ENCODE measurements around the gene GJA3. TPM values are rescaled to one million over a fixed set of nuclear protein-coding genes. Genes with fewer than 3 reads are reported as not detected.

The GJA3 gene
- total RNA-seq, 1 experiment from 2014 or later, result 3.6 TPM

DNA sequence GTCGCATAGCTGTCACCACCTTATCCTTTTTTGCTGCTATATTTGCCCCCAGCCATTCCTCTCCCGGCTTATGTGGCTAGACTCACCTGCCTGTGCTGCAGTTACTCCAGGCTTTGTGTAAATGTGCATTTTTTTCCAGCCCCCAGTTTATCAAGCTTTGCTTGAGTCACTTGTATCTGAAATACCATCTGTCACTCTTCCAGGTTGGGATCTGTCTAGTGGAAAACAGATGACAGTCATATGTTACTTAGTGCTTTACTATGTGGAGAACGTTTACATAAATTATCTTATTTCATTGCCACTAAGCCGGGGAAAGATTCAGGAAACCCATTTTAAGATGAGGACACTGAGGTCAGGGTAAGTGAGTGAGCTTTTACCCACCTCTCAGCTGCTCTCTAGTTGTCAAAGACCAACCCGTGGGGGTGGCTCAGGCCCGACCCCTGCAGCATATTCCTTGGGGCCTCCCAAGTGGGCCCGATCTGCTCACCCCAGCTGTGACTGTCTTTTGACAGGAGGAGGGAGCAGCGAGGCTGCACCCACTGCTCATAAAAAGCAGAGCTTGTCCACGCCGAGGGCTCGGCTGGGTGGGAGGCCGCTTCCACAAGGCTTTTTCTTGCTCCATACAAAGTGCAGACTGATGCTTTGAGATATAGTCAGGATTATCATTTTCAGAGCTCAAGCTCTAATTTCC is 24.7 kb upstream of the GJA3 start:
- in situ Hi-C loops (cut with HindIII; ENCODE audit: low sequenced_read_pairs), result no loop called here
- DNase-seq (ENCODE audit: low spot score), result no peak

- DNase-seq (ENCODE audit: low spot score), result peak; percentile 60
- in situ Hi-C loops (cut with HindIII; ENCODE audit: low sequenced_read_pairs), result no loop called here
These were observed 21.5 kb upstream of the GJA3 start for GRCh38 chr13:20182231-20182846.

- in situ Hi-C loops (cut with HindIII; ENCODE audit: low sequenced_read_pairs), result no loop called here
- DNase-seq (ENCODE audit: low spot score), result no peak
These were observed 20.3 kb upstream of the GJA3 start for GRCh38 chr13:20181188-20181587.

- in situ Hi-C loops (cut with HindIII; ENCODE audit: low sequenced_read_pairs), result no loop called here
- no peak for DNase-seq (ENCODE audit: low spot score)
These were observed 17.3 kb upstream of the GJA3 start for GRCh38 chr13:20178156-20178555.

DNA sequence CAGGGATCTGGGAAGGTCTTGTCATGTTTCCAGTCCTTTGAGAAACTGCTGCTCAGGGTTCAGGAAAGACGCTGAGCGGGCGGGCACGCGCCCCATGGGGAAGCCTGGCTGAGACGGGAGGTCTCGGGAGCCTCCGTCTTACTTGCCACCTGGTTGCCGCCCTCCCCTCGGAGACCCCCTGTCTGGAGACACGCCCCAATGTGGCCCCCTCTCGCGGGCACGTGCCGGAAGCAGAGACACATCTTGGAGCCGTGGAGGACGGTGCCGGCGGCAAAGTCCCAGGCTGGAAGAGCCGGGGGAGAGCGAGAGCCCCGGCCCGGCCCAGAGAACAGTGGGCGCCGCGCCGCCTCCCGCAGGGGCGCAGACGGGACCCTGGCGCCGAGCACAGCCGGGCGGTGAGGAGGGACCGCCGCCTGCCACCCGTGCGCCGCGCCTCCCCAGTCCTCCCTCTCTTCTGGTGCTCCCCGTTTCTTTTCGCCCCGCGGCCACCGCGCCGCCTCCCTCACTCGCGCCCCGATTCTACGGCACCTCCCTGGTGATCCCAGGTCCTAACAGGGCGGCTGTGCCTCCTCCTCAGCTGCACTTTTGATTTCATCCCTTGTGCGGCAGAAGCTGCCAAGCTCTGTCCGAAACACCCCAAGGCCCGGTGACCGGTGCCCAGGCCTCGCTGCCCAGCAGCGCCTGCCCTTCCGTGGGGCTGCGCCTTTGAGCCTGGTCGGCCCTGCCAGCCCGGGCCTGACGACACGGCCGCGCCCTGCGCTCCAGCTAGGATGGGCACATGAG is 16.4 kb upstream of the GJA3 start:
- in situ Hi-C loops (cut with HindIII; ENCODE audit: low sequenced_read_pairs), result no loop called here
- no peak for DNase-seq (ENCODE audit: low spot score)

- in situ Hi-C loops (cut with HindIII; ENCODE audit: low sequenced_read_pairs), result no loop called here
- DNase-seq (ENCODE audit: low spot score), result no peak
These were observed 15.2 kb upstream of the GJA3 start for GRCh38 chr13:20175907-20176652.

- in situ Hi-C loops (cut with HindIII; ENCODE audit: low sequenced_read_pairs), result no loop called here
- DNase-seq (ENCODE audit: low spot score), result no peak
These were observed 14.5 kb upstream of the GJA3 start for GRCh38 chr13:20175406-20175794.

- in situ Hi-C loops (cut with HindIII; ENCODE audit: low sequenced_read_pairs), result no loop called here
- no peak for DNase-seq (ENCODE audit: low spot score)
These were observed 14.0 kb upstream of the GJA3 start for GRCh38 chr13:20174656-20175405.

DNA sequence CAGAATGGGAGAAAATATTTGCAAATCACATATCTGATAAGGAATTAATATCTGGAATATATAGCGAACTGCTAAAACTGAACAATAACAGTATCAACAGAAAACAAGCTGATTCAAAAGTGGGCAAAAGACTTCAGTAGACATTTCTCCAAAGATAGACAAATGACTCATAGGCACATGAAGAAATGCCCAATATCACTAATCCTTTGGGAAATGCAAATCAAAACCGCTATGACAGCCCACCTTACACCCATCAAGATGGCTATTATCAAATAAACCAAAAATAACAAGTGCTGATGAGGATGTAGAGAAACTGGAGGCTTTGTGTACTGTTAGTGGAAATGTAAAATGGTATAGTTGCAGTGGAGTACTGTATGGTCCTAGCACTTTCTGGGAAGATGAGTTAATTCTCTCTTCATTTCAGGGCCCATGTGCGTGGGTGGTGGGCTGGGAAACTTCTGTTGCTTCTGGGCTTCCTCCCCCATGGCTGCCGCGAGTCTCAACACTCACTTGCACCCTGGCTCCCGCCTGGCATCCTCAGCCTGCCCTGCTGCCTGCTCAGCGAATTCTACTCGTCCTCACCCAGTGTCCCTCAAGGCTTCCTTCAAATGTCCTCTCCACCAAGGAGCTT is 12.4 kb upstream of the GJA3 start:
- DNase-seq (ENCODE audit: low spot score), result no peak
- in situ Hi-C loops (cut with HindIII; ENCODE audit: low sequenced_read_pairs), result no loop called here

DNA sequence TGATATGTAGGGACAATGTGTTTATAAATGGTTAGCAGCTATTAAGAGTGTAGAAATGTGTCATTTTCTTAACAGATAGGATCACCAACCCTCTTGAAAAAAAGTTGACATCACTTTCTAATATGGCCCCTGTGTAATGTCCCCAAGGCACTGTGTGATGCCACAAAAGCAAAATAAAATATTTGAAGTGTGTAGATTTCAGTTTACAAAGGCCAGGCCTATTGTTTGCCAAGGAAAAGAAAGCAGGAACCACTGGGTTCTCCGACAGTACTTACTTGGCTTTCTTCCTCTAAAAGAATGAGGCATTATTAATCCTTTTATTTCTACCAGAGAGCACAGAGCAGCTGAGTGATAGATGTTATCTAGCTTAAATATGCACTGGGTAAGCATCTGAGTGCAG is 10.5 kb upstream of the GJA3 start:
- in situ Hi-C loops (cut with HindIII; ENCODE audit: low sequenced_read_pairs), result no loop called here
- no peak for DNase-seq (ENCODE audit: low spot score)

- DNase-seq (ENCODE audit: low spot score), result no peak
- in situ Hi-C loops (cut with HindIII; ENCODE audit: low sequenced_read_pairs), result no loop called here
These were observed 10.1 kb upstream of the GJA3 start for GRCh38 chr13:20170921-20171320.

GRCh38 chr13:20168396-20168795 is 7.5 kb upstream of the GJA3 start:
- in situ Hi-C loops (cut with HindIII; ENCODE audit: low sequenced_read_pairs), result no loop called here
- no peak for DNase-seq (ENCODE audit: low spot score)

DNA sequence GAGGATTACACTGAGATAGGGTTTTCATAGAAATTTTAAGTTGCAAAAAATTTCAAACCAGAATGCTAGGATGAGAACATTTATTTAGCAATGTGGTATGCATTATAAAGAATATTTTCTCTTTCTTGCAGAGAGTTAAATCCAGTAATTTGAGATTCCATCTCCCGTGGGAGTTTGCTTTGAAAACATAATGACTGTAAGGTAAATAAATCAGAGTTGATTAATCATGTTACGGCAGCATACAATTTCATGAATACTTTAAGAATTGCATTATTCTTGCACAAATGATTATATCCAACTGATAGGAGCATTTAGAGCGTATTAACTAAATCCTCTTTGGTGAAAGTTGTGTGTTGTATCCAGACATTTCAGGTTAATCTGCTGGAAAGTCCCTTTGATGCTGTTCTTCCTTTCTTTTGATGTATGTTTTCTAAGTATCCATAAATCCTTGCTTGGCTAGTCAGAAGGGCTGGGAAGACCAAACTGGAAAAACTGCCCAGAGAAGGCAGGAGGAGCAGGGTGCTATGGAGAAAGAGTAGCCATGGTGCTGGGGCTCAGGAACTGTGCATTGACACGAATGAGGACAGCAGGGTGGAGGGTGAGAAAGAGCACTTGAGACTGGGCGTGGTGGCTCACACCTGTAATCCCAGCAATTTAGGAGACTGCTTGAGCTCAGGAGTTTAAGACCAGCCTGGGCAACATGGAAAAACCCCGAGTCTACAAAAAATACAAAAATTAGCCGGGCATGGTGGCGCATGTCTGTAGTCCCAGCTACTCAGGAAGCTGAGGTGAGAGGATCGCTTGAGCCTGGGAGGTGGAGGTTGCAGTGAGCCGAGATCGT is 4.8 kb upstream of the GJA3 start:
- in situ Hi-C loops (cut with HindIII; ENCODE audit: low sequenced_read_pairs), result no loop called here
- no peak for DNase-seq (ENCODE audit: low spot score)

- no peak for DNase-seq (ENCODE audit: low spot score)
- in situ Hi-C loops (cut with HindIII; ENCODE audit: low sequenced_read_pairs), result no loop called here
These were observed 1.1 kb upstream of the GJA3 start for GRCh38 chr13:20161951-20162300.

GRCh38 chr13:20161275-20161950 is 561 bp upstream of the GJA3 start:
- no peak for DNase-seq (ENCODE audit: low spot score)
- in situ Hi-C loops (cut with HindIII; ENCODE audit: low sequenced_read_pairs), result no loop called here

- in situ Hi-C loops (cut with HindIII; ENCODE audit: low sequenced_read_pairs), result no loop called here
- DNase-seq (ENCODE audit: low spot score), result no peak
These were observed 1.1 kb downstream of the GJA3 start for GRCh38 chr13:20159646-20160305.
